ENCODE results near the gene FAM13A.

DNA sequence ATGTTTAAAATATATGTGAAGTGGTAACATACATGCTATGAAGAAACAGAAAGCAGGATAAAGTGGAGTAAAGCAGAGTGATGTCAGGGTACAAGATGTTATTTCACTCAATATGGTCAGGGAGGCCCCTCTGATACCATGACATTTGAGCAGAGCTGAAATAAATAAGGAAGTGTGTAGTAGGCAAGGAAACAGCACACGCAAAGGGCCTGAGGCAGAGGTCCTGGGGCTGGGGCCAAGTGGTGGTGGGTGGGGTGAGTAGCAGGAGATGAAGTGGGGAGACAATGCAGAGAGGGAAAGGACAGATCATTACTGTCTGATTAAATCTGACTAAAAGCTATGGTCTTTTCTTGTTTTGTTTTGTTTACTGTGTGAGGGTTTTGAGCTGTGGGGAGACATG is 61.1 kb downstream of the FAM13A start:
- TF ChIP-seq SMC3 (conservative IDR thresholded peaks at IDR 0.05; ENCODE audit: poor library complexity) = no peak
- no peak for TF ChIP-seq RAD21 (conservative IDR thresholded peaks at IDR 0.05)
- no peak for TF ChIP-seq EZH2 (IDR thresholded peaks at IDR 0.05; ENCODE audit: borderline replicate concordance, insufficient read depth, low read length, poor library complexity, severe bottlenecking)
